ENCODE measurements around the gene CCM2. TPM values are rescaled to one million over a fixed set of nuclear protein-coding genes. Genes with fewer than 3 reads are reported as not detected.

Gene CCM2
- total and polyA plus RNA-seq, 10 donors, result 67.8 to 108 (median 83.8) TPM

GRCh38 chr7:45068236-45069023, 68.4 kb downstream of the CCM2 start:
- Histone ChIP-seq H3K27ac (peak overlapping the region in 1 of 8 donors; percentile 23), H3K4me1 (peaks cover 0 to 63% (median 10%) of the 10 kb centered on the region in 6 donors), H3K36me3 (peaks cover 8 to 100% (median 95%) of the 10 kb centered on the region in 6 donors), H3K27me3 (replicated peaks in 1 of 7) (no peaks in the 10 kb centered on the region), H3K9me3 (no peaks in the 10 kb centered on the region), H3K4me3 (no peak overlapping the region)
- DNase-seq, result peak; percentile 66
- 89 to 97% (median 94%) methylated on average over 8 to 15 of the region's 15 CpGs for WGBS, 5 donors
- TF ChIP-seq POLR2AphosphoS5 (IDR thresholded peaks at IDR 0.05) (peak in 1 of 3 donors; percentile 46), POLR2A (IDR thresholded peaks at IDR 0.05) (no peak), CTCF (IDR thresholded peaks at IDR 0.05 in 8 of 11, conservative IDR thresholded peaks at IDR 0.05 in 3 of 11) (no peak)
- intact Hi-C loops (cut with DNase I; ENCODE audit: low total_unique reads), result no loop called here

GRCh38 chr7:45069444-45070253, 69.6 kb downstream of the CCM2 start:
- intact Hi-C loops (cut with DNase I; ENCODE audit: low total_unique reads), result no loop called here
- no peak for DNase-seq
- H3K36me3 ChIP-seq, result peaks cover 11 to 100% (median 97%) of the 10 kb centered on the region in 6 donors
- no peaks in the 10 kb centered on the region for H3K27me3 ChIP-seq (replicated peaks in 1 of 7)
- 93 to 94% (median 93%) methylated on average over 14 to 15 of the region's 15 CpGs for WGBS, 5 donors
- TF ChIP-seq CTCF (IDR thresholded peaks at IDR 0.05 in 8 of 11, conservative IDR thresholded peaks at IDR 0.05 in 3 of 11), result no peak
- TF ChIP-seq POLR2AphosphoS5 (IDR thresholded peaks at IDR 0.05), result peak in 1 of 3 donors; percentile 17
- no peak for TF ChIP-seq POLR2A (IDR thresholded peaks at IDR 0.05)
- H3K9me3 ChIP-seq, result no peaks in the 10 kb centered on the region
- H3K4me1 ChIP-seq, result peaks cover 0 to 54% (median 8%) of the 10 kb centered on the region in 6 donors
- H3K4me3 ChIP-seq, result no peak overlapping the region
- no peak overlapping the region for H3K27ac ChIP-seq

GRCh38 chr7:45070254-45070642, 70.2 kb downstream of the CCM2 start:
- intact Hi-C loops (cut with DNase I; ENCODE audit: low total_unique reads), result no loop called here
- Histone ChIP-seq H3K9me3 (no peaks in the 10 kb centered on the region), H3K4me3 (no peak overlapping the region), H3K36me3 (peaks cover 11 to 100% (median 97%) of the 10 kb centered on the region in 6 donors), H3K4me1 (peaks cover 0 to 48% (median 6%) of the 10 kb centered on the region in 6 donors), H3K27me3 (replicated peaks in 1 of 7) (no peaks in the 10 kb centered on the region), H3K27ac (no peak overlapping the region)
- no peak for DNase-seq
- no peak for TF ChIP-seq POLR2A (IDR thresholded peaks at IDR 0.05)
- no peak for TF ChIP-seq POLR2AphosphoS5 (IDR thresholded peaks at IDR 0.05)
- no peak for TF ChIP-seq CTCF (IDR thresholded peaks at IDR 0.05 in 8 of 11, conservative IDR thresholded peaks at IDR 0.05 in 3 of 11)
- 89 to 97% (median 94%) methylated on average over 1 of the region's 1 CpG for WGBS, 5 donors
